Measurements from ENCODE around the gene KCNMA1. TPM values are rescaled to one million over a fixed set of nuclear protein-coding genes. Genes with fewer than 3 reads are reported as not detected.

The KCNMA1 gene
- polyA plus RNA-seq, 1 donor = 15.2 TPM

DNA sequence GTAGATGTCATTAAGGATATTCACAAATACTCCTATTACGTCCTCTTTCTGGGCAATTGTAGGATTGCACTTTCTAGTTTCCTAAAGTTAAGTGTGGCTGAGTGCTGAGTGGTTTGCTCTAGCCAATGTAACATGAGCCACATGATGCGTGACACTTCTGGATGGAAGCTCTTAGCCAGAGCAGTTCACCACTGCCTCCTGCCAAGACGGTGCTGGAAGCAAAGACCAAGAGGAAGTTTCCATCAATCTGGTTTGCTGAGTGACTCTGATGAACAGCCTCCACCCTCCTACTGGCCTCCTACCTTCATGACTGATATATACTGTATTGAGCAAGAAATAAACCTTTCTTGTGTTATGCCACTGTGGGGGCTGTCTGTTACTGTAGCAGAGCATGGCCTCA is 318.1 kb downstream of the KCNMA1 start:
- no peak for DNase-seq

DNA sequence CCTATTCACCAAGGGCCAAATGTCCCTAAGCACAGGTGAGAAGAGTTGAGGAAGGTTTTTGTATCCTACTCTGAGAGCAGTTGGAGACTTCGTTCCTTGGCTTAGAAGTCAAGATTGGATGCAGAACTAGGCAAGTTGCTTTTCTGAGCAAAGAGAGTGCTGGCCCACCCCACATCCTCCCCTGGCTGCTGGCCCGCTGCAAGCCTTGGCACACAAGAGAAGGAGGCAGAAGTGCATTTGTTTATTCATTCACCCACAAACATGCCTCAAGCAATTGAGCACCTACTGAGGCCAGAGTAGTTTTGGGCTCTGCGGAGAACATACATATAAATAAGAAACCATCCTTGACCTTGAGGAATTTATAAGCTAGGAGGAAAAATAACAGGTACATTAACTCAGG is 318.9 kb downstream of the KCNMA1 start:
- no peak for DNase-seq

DNA sequence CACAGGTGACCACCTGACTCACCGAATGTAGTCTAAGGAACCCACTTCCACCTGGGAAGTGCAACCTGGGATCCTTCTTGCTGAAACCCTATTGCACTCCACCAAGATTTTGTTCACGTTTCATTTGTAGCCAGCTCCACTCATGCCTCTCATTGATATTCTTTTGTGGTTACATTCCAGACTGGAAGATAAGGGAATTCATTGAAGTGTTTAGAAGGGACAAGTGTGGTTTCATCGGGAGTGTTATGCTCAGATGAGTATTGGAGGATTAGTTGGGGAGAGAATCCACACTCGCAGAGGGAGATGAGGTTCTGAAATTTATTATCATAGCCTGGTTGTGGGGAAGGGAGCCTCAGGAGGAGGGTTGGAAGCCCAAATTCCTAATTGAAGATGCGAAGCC is 320.4 kb downstream of the KCNMA1 start:
- DNase-seq = no peak

DNA sequence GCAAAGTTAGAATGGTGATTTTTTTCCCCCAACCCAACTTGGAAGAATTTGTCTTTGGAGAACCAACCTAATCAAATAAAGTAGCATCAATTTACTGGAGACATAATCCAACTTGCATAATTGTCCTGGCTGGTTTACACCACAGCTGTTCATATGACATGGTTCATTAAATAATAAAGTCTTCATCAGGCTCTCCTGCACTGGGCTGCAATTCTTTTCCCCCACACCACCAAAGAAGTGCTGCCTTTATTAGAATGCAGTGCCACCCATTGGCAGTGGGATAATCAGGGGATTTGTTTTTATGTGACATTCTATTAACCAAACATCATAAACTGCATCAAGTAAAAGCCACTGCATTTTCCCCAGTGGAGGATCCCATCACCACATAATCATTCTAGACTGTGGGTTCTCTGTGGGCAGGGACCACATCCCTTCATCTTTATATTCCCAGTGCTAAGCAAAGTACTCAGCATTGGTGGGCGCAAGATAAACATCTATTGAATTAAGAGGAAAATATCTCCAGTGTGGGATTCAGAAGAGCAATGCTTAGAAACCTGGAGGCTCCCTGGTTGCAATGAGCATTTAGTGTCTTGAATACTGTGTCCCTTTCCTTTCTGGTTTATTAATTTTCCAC is 322.0 kb downstream of the KCNMA1 start:
- DNase-seq = no peak

DNA sequence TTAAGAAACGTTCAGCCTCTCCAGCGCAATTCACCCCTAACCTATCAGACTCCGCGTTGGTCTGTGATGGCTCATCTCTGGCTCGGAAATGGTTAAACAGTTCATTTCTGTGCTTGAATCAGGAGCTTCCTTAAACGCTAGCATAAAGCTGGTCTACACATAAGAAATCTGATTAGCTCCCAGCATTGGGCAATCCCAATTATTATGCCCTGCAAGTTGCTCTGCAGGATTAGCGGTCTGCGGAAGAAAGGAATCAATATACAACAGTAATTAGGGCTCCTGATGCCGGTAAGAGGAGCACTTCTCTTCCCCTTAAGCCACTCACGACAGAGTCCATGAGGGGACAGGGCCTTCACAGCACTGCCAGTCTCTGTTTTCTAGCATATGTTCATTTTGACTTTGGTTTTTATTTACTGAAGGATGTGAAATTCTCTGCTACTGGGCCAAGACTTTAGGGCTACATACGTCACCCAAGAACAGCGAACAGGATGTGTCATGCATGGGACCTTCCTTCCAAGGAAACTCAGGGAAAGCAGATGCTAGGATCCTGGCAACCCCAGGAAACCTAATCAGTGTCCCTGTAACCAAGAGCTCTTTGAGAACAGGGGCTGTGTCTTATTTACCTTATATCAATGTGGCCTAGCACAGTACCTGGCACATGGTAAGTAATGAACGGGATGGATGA is 324.4 kb downstream of the KCNMA1 start:
- DNase-seq = no peak

DNA sequence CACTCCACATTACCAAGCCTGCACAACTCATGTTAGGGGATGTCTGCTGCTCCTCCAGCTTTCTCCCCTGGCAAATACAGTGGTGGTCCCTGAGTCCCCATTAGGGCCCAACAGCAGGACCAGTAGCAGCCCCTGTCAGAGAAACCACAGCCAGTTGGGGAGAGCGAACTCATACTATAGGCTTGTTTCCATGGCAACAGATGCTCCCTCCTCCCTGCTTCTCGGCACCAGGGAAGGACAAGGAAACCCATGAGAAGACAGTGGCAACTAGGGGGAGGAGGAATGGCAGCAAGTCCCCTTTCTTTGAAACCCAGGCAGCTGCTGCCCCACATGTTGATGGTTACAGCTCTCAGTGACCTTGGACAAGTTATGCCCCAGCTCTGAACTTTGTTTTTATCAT is 326.4 kb downstream of the KCNMA1 start:
- DNase-seq = no peak

DNA sequence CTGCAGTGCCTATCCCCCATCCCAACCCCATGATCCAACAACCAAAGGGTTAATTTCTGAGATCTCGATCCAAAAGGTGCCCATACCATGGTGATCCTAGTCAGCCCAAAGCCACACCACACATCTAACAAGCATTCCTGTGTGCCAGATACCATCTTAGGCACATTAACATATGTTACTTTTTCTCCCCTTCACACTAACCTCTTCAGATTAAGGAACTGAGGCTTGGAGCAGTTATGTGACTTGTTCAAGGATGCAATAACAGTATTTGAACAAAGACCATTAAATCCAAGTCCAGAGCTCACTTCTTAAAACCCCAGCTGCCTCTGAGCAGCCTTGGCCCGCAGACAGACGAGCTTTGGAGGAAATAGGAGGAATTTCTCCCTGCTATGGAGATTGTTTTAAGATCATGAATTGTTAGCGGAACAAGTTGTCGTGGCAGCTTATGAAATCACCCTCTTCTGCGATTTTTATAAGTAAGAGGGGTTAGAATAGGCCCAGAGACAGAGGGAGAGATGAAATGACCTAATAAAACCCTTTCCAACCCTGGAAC is 327.2 kb downstream of the KCNMA1 start:
- DNase-seq = peak; percentile 64

DNA sequence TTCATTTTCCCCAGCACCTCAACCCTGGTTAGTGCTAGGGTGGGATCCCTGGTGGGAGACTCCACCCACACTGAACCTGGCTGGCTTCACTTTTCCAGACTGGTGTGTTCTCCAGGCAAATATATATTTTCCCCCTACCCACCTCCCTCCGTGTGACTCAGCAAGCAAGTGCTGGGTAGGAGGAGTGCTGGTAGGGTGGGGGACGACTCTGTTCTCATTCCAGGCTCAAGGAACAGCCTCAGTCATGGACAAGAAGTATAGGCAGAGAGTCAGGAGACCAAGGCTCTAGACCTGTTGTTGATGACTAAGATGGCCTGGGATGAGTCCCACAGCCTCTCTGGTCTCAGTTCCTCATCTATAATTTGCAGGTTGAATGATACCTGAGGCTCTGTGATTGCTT is 328.1 kb downstream of the KCNMA1 start:
- DNase-seq = no peak

DNA sequence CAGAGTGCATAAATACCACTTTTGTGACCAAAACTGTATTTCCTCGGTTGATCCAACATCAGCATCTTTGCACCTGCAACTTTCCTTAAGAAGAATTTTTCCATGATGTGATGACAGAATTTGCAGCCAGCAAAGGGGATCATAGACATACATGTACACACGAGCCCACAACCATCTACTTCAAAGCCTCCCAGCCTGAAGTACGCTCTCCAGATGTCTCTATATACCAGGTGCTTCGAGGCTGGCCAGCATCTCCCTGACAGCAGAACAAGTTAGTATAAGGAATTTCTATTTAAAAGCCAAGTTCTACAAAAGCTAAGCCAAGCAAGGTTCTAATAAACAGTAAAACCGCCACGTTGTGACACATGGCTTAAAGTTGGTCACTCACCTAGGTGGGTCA is 328.5 kb downstream of the KCNMA1 start:
- no peak for DNase-seq

DNA sequence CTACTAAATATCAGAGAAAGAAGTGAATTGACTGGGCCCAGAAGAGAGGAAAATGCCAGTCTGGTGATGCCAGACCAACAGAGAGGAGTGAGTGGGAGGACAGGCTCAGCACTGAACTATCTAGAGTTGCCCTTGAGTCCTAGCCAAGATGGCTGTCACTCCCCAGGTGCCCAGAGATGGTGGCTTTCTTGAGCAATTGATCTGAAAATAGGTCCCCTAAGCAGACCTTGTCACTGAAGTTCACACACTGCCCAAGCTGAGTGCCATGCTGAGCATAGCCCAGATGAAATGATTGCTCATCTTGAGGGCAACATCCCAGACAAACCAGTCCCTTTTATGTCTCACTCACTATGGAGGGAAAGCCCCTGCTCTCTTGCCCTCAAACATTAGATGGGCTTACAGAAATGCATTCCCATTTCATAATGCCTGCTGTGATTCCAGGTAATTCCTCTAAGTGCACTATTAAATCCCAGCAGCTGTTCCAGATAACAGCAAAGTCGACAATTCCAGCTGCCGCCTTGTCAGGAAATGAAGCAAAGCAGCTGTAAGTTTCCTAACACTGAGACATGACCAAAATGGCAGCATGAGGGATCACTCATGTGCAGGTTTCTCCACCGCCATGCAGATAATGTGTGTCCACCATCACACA is 329.4 kb downstream of the KCNMA1 start:
- no peak for DNase-seq

DNA sequence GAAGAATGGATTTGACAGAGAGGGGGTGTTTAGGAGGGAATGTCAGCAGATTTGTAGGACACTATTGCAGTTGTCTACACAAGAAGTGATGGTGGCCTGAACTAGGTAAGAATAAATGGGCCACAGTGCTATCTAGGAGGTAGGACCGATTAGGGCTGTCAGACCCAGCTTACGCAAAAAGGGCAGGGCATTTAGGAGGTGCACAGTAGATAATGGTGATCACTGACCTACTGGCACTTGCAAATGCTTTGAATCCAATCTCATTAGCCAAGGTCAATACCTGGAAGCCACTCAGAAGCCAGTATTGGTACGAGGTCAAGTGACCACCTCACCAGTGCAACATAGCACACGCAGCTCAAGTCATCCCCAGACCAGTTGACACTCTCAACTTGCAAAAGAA is 330.9 kb downstream of the KCNMA1 start:
- DNase-seq = no peak

DNA sequence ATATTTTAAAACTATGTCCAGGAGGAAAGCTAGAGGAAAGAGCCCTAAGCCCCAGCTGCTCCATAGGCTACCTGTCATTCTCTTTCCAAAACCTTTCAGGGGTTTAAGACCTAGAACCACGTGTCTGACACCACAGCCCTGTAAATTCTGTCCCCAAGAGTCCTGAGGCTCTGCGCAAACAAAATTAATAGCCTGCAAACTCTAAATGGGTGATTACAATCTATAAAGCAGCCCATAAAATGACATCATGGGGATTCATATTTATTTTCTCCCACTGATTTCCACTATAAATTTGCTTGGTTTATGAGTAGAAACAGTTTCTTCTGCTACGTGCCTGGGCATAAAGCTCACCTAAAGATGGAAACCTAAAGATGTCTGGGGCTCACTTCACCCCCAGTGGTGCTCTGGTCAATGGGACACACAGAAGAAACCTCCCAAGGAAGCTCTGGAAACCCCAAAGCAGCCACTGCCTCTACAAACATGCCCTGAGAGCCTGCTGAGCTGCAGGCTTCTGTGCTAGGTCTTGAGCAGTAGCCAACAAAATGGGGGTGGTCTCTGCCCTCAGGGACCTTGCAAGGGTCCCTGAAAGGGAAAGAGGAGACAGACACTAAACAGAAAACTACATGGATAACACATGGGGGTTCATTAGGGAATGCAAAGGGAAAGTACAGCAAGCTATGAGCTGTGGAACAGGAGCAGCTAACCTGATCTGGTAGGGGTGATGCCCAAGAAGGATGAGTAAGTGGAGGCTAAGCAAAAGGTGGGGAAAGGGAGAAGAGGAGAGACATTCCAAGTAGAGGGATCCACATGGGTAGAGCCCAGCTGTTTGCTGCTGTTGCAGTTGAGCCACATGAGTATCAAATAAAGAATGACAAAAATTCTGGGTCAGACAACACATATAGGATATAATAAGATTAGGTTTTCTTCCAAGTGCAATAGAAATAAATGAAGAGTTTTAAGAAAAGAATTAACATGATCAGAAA is 331.7 kb downstream of the KCNMA1 start:
- DNase-seq = no peak

DNA sequence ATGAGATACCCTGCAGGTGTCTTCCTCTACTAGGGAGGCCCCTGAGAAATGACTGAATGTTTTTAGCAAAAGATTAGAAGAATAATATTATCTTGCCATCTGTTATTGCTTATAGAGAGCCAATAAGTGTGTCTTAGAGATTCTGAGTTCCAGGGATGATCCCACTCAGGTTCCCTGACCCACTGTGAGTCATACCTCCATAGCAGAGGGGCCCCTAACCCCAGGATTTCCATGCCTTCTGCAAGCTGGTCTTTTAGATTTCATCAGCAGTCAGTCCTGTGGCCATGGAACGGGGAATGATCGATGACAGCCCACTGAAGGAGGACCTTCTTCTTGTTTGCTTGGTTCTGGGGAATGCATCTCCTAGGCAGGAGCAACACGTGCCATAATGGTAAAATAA is 333.4 kb downstream of the KCNMA1 start:
- DNase-seq = no peak

DNA sequence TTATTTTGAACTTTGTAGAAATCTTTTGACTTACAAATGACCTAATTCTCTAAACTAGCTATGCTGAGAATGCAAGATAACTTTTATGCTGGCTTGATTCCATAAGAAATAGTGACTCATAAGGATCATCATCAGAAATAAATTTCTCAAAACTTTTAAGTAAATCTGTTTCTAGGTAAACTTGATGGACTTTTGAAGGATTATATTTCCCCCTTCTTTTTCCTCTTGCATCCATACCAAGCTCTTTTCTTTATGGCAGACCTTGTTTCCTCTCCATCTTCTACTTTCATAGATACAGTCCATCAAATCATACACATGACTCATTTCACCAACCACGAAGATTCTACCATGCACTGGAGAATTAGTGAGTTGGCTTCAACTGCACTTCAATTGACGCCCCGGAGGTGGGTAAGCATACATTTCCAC is 336.3 kb downstream of the KCNMA1 start:
- no peak for DNase-seq

DNA sequence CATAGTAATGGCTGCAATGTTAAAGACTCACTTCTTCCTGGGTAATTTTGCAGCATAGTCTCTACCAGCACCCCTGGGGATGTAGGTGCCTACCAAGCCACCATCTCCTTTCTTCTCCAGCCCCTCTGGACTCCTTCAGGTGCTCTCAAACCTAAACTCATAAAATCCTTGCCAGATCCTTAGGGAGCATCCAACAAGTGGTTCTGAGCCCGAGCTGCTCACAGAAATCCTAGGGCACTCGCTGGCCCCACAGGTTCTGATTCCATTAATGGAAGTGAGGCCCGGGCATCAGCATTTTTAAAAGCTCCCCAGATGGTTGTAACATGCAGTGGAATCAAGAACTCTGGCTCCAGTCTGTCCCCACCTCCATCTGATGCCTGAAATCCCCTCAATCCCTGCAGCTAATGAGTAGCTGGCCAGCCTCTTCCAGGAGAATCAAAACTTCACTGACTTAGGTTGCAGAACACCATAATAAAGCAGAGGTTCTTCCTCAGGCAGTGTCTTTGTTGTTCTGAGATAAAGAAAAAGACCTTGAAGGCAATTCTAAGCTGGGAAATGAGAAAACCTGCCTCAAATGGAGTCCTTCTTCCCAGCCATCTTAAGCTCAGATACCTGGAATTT is 336.8 kb downstream of the KCNMA1 start:
- DNase-seq = no peak

DNA sequence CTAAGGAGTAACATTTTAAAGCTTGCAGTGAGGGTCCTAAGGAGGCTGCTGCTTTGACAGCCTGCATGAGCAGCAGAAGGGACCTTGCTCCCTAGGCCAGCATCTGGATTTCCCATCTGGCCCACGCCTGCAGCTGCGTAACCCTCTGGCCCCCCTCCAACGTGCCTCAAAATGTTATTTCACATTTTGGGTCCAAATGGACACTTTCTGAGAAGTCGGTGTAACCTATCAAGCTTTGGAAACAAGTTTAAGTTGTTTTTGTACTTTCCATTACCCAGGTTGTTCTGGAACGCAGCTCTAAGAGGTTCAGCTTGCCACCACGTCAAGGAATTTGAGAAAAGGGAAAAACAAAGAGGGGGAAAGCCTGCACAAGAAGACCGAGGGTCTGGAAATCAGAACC is 338.3 kb downstream of the KCNMA1 start:
- peak; percentile 79 for DNase-seq

DNA sequence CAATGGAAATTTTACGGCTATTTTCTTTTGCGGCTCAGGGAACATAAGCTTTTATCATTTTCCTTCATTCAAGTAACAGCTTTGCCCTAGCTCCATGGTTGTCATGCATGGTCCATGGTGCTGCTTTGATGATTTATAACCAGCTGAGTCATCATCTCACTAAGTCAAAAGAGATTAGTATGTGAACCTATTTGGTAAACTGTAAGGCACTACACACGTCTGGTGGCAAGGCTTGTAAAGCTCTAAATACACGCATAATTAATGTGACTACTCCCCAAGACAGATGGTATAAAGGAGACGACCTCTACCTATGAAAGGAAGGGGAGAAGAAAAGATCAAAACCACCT is 340.2 kb downstream of the KCNMA1 start:
- no peak for DNase-seq

DNA sequence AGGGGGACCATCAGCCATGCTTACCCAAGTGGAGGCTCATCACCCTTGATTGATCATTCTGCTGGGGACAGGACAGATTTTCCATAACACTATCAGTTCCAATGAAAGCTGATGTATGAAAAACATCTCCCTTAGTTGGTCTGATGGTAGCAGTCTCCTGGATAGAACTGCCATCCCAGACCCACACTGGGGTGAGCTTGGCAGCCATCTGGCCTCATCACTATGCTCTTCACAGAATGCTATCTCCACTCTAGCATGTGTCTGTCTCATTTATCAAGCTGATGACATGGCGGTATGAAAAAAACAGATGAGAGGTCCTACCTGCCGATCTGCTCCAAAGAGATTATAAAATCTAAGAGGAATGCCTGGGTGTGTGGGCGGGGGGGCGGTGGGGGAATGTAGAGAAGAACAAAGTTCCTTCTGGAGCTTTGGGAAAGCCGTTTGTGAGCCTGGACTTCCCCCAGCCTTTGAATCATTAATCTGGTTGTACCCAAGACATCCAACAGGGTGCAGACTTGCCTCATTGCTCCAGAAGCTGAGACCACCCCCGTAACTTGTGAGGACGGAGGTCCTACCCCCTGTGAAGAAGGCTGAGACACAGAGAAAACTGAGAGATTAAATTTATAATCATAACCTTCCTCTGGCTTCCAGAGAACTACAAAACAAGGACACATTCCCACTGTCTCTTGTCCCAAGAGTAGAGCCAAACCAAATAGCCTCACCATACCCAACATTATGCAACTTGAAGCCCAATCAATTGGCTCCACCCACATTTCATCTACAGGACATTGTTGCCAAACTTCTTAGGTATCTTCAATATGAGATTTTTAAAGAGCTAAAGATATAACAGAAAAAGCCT is 340.8 kb downstream of the KCNMA1 start:
- no peak for DNase-seq

DNA sequence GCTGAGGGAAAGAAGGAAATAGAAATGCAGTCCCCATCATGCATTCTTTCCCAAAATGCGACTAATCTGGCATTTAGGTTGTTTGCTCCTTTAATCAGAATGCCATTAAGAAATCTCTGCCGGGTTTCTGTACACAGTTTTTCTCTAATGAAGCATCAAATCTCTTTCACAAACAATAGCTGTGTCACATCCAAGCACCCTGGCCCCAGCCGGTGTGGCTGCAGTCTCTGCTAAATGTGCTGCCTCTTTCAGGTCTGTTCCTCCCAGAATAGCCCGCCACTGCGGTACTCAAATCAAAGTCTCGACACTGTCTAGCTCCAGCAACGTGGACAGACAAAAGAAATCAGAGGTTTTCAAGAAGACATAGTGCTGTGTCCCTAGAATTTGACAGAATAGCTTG is 343.8 kb downstream of the KCNMA1 start:
- no peak for DNase-seq

DNA sequence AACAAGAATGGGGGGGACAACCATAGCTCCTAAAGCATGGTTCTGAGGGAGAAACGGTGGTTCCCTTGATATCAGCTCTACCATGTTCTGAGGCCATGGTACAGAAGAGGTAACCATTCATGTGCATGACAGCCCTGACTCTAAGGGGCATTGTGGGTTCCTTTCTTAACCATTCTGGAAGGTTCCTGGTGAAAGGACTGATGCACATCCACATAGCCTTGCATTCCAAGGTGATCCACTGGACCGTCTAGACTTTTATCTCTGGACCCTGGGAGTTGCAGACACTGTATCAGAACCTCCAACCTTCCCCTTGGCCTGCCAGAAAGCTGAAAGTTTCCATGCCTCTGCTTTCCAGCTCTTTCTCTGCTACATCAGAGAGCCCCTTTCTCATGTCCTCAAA is 344.3 kb downstream of the KCNMA1 start:
- no peak for DNase-seq

Data from hindlimb muscle (tissue), 1 donor.